ENCODE data around the gene HCAR2.
"Not testable (repeated sequence)": the region's sequence is repeated elsewhere in the genome, so short reads cannot be mapped to it uniquely, and the experiment has no call there.

Gene HCAR2

GRCh38 chr12:122656298-122656697 lies 46.9 kb downstream of the HCAR2 start:
- POLR2A ChIA-PET = no interaction called here
- DNase-seq (ENCODE audit: extremely low spot score) = no peak
- CTCF ChIA-PET = no interaction called here
- TF ChIP-seq L3MBTL2 (conservative IDR thresholded peaks at IDR 0.05) (no peak), PKNOX1 (IDR thresholded peaks at IDR 0.05) (no peak), FOXA1 (IDR thresholded peaks at IDR 0.05) (no peak), BHLHE40 (IDR thresholded peaks at IDR 0.05; ENCODE audit: borderline replicate concordance) (no peak), CTBP1 (IDR thresholded peaks at IDR 0.05; ENCODE audit: borderline replicate concordance) (no peak), ARNT (IDR thresholded peaks at IDR 0.05) (no peak), TARDBP (IDR thresholded peaks at IDR 0.05) (no peak)

- POLR2A ChIA-PET = not testable (repeated sequence)
Observed at GRCh38 chr12:122653291-122653690, 49.9 kb downstream of the HCAR2 start.

GRCh38 chr12:122651520-122652224 lies 51.5 kb downstream of the HCAR2 start:
- TF ChIP-seq LEF1 (IDR thresholded peaks at IDR 0.05; ENCODE audit: borderline replicate concordance) (no peak), FOXM1 (IDR thresholded peaks at IDR 0.05; ENCODE audit: borderline replicate concordance) (no peak), SUZ12 (IDR thresholded peaks at IDR 0.05) (no peak), HDGF (IDR thresholded peaks at IDR 0.05; ENCODE audit: borderline replicate concordance) (no peak), PKNOX1 (IDR thresholded peaks at IDR 0.05) (no peak), ARNT (IDR thresholded peaks at IDR 0.05) (no peak), ELF4 (IDR thresholded peaks at IDR 0.05) (no peak), SP1 (IDR thresholded peaks at IDR 0.05) (no peak), BHLHE40 (IDR thresholded peaks at IDR 0.05; ENCODE audit: borderline replicate concordance) (no peak), FOXK2 (IDR thresholded peaks at IDR 0.05) (no peak), TARDBP (IDR thresholded peaks at IDR 0.05) (no peak), L3MBTL2 (conservative IDR thresholded peaks at IDR 0.05) (no peak), CTBP1 (IDR thresholded peaks at IDR 0.05; ENCODE audit: borderline replicate concordance) (no peak), NFRKB (IDR thresholded peaks at IDR 0.05) (no peak), ZNF384 (IDR thresholded peaks at IDR 0.05) (no peak), FOXA1 (IDR thresholded peaks at IDR 0.05) (no peak)
- POLR2A ChIA-PET = no interaction called here
- CTCF ChIA-PET = no interaction called here
- no peak for DNase-seq (ENCODE audit: extremely low spot score)

More at GRCh38 chr12:122653291-122653690, 49.9 kb downstream of the HCAR2 start:
- DNase-seq (ENCODE audit: extremely low spot score) = not testable (repeated sequence)
- CTCF ChIA-PET = interaction anchor here (0.6 kb wide), 1 partner anchor 25 kb away, joined by 3 read pairs; no protein-coding TSS in a partner anchor

Data from HEK293T (cell line).